NCI-H69 (cell line): ENCODE data around the gene PDZRN3.

ENCODE experiments used
- DNase-seq: peaks from one replicate; lab custom pipeline; 2025; lab: John Stamatoyannopoulos, UW

The PDZRN3 gene

GRCh38 chr3:73622091-73622805 is 2.5 kb downstream of the PDZRN3 start:
- DNase-seq: peak; percentile 93

DNA sequence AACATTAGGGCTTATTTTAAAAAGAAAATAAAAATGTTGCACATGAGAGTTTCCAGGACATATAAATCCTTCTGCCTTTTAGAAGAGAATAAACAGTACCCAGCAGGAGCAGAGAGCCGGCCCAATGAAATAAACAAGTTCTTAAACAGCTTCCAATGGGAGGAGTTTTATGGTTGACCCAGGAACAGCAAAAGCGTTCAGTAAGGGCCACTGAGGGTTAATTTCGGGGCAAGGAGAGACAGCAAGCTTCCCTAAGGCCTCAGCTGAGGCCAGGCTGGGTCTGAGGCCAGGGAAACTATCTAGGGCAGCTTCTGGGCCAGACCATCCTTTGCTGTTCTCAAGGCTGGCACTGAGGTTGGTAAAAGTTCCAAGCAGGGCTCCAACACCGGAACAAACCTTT is 3.4 kb downstream of the PDZRN3 start:
- peak; percentile 20 for DNase-seq

- no peak for DNase-seq
Observed at GRCh38 chr3:73618461-73618860, 6.3 kb downstream of the PDZRN3 start.

GRCh38 chr3:73616056-73616455 is 8.7 kb downstream of the PDZRN3 start:
- no peak for DNase-seq

GRCh38 chr3:73614419-73614818 is 10.3 kb downstream of the PDZRN3 start:
- peak; percentile 4 for DNase-seq

- DNase-seq: no peak
Observed at GRCh38 chr3:73611176-73611575, 13.6 kb downstream of the PDZRN3 start.

GRCh38 chr3:73610493-73610892 is 14.2 kb downstream of the PDZRN3 start:
- DNase-seq: no peak

- DNase-seq: no peak
Observed at GRCh38 chr3:73609655-73610054, 15.1 kb downstream of the PDZRN3 start.

- DNase-seq: no peak
Observed at GRCh38 chr3:73609315-73609641, 15.5 kb downstream of the PDZRN3 start.

DNA sequence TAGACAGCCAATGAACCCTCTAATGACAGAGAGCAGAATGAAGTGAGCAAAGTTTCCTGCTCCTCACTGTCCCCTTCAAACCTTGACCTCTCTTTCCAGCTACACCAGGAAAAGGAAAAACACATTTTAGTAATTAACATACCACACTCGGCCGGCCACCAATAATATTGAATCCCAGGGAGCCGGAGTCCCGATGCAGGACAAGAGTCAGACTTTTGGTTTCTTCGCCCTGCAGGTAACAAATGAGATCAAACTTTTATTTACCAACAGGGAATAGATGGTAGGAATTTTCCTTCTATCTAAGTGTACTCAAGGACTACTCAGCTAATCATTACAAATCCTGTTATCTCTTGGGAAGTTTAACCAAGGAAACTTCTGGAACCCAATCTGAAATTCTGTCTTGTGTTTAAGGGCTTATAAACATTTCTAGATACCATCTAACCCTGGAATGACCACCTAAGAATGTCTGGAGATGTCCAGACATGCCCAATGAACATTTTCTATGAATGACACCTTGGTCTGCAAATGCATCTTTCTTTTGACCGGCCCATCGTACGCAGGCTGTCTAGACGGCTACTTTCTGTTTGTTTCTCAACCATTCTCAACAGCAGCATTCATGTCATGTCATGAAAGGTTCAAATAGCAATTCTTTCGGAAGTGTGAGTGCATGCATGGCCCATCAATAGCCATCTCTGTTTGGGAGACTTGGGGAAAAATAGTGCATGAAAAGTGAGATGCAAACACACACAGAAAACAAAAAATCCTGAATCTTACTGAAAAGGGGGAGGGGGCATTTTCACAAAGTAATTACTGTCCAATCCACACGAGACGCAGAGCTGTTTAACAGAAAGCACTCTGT is 16.1 kb downstream of the PDZRN3 start:
- no peak for DNase-seq

GRCh38 chr3:73605861-73606260 is 18.9 kb downstream of the PDZRN3 start:
- DNase-seq: no peak

DNA sequence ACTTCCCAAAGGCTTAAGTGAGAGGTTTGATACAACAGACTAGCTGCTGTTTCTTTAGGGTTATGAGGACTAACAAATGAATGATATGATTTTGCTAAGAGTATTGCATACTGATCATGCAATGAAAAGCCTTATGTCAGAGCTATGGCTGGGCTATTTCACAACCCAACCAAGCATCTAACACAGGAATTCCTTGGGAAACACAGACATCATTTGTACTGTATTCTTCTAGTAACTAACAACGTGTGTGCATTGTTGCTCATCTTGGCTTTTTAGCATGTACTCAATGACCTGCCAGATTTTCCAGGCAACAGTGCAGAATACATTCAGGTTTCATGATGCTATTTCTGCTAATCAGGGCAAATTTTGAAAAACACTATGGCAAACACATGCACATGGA is 19.3 kb downstream of the PDZRN3 start:
- DNase-seq: no peak

DNA sequence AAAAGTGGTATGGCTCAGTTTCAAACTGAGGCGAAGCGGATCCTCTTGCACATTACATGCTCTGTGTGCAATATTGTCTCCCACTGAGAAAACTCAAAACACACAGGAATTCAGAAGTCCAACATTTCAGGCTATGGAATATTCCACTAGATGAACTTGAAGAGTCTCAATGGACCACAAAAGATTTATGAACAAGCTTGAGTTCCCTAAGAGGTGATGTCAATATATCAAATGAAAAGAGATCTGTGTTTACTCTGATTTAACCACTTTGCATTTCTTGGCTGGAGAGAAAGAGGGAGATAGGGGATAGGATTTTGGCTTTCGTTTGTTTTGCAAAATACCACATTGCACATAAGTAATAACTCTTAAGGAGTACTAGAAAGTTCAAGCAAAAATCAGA is 20.3 kb downstream of the PDZRN3 start:
- no peak for DNase-seq

GRCh38 chr3:73603762-73604171 is 21.0 kb downstream of the PDZRN3 start:
- DNase-seq: no peak

GRCh38 chr3:73602170-73602569 is 22.6 kb downstream of the PDZRN3 start:
- DNase-seq: no peak

DNA sequence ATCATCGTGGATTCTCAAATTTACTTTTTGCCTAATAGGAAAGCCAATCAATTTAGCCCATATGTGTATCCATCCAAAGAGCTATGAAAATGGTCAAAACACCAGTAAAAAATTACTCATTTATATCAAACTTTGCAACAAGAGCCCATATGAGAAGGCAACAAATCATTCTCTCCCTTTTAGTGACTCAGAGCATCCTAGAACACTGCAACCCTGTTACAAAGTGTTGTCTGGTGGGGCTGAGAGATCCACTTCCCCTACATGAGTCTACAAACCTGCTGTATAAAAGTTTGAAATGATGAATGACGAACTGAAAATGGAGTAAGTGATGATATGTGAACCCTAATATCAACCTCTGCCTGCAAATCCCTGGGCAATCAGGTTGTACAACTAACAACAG is 23.3 kb downstream of the PDZRN3 start:
- no peak for DNase-seq

DNA sequence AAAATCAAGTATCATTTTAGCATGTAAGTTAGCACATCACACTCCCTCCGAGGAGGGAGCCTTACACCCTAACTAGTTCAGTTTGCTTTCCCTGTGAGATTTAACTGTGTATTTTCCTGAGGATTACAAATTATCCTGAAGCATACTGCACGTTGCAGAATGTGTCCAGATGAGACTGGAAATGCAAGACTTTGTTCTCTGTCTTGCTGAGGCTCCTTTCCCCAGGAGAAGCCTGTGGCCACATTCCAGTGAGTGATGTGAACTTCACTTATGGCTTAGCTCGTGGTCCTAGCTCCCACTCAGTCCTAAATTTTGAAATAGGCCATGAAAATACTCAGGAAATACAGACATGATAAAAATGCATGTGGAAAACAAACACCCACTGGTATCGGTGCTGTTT is 23.7 kb downstream of the PDZRN3 start:
- DNase-seq: no peak

- no peak for DNase-seq
Observed at GRCh38 chr3:73600293-73600938, 24.3 kb downstream of the PDZRN3 start.

DNA sequence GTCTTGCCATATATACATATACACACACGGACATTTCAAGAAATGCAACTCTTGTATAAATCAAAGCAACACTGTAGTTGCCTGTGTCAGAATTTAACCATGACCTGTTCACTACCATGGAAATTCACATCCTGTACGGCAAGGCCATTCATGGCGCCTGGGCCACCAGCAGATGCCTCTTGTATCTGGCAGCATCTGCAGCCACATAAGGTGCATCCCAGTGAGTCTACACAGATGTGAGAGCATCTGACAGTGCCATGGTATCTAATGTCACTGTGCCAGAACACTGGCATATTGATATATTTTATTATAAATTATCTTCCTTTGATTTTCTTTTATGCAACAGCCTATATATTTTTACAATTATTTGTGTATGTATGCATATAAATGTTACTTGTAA is 25.1 kb downstream of the PDZRN3 start:
- DNase-seq: no peak

- no peak for DNase-seq
Observed at GRCh38 chr3:73597476-73597875, 27.3 kb downstream of the PDZRN3 start.

DNA sequence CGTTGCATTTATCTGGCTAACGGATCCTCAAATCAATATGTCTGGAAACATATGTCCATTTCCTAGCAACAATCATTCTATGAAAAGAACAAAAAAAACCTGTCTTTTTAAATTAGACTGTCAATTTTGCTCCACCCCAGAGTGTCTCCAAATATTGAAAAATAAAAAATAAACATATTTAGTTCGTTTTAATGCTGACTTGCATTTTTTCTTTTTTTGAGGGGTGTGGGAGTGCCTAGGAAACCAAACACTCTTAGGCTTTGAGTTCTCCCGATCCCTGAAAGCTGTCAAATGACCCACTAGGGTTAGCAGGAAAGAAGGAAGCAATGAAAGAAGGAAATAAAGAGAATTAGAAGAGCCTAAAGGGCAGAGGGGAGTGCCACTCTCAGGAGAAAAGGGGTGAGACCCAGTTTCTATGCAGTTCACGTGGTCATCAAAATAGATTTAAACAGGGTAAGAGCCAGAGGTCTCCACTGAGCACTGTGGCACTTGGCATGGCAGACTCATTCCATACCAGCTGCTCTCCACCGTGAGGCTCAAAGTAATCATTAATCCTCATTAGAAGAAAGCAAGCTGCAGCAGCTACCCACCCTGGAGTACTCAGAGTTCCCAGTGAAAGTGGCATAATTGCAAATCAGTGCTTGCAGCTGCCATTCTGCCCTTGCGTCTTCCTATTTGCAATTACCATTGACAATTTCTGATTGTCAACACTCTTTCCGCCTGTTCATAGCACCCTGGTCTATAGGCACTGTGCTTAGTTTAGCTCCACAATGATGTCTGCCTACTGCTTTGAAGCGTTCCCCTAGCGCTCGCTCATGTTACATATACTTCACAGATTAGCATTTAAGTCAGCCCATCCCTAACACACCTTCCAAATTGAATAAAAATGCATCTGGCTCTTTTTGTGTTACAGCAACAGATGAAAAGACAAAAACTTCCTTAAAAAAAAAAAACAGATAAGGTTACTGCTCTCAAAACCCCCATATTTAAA is 32.3 kb downstream of the PDZRN3 start:
- DNase-seq: peak; percentile 90

DNA sequence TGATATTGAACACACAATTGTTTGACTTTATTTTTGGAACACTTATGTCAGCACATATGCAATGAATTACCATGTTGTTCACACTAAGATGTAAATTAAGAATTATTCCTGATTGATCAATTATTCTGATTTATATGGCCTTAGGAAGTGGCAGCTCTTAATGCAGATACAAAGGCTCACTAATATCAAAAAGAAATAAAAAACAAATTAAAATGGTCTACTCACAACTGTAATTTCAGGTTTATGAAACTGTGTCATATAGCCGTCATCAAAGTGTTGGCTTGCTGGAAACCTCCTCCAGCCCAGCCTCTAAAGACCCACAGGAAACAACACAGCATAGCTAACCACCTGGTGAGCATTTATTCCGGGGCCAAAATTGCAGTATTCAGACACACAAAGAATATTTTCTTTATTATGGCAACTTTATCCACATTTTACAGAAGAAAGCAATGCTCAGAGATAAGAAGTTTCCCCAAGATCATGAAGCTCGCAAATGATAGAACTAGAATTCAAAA is 33.4 kb downstream of the PDZRN3 start:
- peak; percentile 7 for DNase-seq
